B cell (primary cell): ENCODE data around the gene C20orf144.

Source experiments
- EZH2 ChIP-seq: IDR thresholded peaks from 2 replicates; pipeline ENCODE4 v1.6.1; 2012; ENCODE audit warnings: borderline replicate concordance, low read depth, mild to moderate bottlenecking, moderate library complexity, low read length; ENCODE audit not compliant: insufficient read depth, poor library complexity, severe bottlenecking
- TF ChIP-seq, protein P1 (sequence below): fragments of 200-600 bp; IDR thresholded peaks from one replicate; pipeline ENCODE4 v1.8.0; 2022; ENCODE audit warnings: antibody characterized with exemption, mild to moderate bottlenecking

DNA sequence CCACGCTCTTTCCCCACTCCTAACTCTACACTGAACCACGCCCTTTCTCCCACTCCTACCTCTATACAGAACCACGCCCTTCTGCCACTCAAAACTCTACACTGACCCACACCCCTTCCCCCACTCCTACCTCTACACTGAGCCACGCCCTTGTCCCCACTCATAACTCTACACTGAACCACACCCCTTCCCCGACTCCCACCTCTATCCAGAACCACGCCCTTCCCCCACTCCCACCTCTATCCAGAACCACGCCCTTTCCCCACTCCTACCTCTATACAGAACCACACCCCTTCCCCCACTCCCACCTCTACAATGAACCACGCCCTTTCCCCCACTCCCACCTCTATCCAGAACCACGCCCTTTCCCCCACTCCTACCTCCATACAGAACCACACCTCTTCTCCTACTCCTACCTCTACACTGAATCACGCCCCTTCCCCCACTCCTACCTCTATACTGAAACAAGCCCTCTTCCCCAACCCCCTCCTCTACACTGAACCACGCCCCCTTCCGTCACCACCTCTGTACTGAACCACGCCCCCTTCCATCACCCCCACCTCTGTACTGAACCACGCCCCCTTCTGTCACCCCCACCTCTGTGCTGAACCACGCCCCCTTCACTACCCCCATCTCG is 47.9 kb downstream of the C20orf144 start:
- TF ChIP-seq, protein P1, sequence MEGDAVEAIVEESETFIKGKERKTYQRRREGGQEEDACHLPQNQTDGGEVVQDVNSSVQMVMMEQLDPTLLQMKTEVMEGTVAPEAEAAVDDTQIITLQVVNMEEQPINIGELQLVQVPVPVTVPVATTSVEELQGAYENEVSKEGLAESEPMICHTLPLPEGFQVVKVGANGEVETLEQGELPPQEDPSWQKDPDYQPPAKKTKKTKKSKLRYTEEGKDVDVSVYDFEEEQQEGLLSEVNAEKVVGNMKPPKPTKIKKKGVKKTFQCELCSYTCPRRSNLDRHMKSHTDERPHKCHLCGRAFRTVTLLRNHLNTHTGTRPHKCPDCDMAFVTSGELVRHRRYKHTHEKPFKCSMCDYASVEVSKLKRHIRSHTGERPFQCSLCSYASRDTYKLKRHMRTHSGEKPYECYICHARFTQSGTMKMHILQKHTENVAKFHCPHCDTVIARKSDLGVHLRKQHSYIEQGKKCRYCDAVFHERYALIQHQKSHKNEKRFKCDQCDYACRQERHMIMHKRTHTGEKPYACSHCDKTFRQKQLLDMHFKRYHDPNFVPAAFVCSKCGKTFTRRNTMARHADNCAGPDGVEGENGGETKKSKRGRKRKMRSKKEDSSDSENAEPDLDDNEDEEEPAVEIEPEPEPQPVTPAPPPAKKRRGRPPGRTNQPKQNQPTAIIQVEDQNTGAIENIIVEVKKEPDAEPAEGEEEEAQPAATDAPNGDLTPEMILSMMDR = no peak
- TF ChIP-seq EZH2 = no peak
